AG04450 (cell line): Measurements from ENCODE around the gene ARL5C. TPM values are rescaled to one million over a fixed set of nuclear protein-coding genes. Genes with fewer than 3 reads are reported as not detected.

Source experiments
- CTCF ChIA-PET: fragments of 300-600, 350-600 bp; formaldehyde crosslinking; extraction: SDS; loops from one replicate; lab custom pipeline; 2022; ENCODE audit warnings: antibody characterized with exemption, inconsistent platforms; lab: Charles Lee
- POLR2A ChIA-PET: fragments of 350-600 bp; formaldehyde crosslinking; extraction: SDS; loops from one replicate; lab custom pipeline; 2021; ENCODE audit warnings: antibody characterized with exemption, inconsistent platforms; lab: Yijun Ruan, JAX
- DNase-seq: peaks from one replicate; pipeline ENCODE4 v3.0.0-alpha.2; 2011; ENCODE audit warnings: low read depth, low spot score
- H3K27ac ChIP-seq: one replicate; pipeline ENCODE4 v1.5.1; 2012; ENCODE audit warnings: low read depth, low read length, control low read depth
- H3K27me3 ChIP-seq: one replicate; pipeline ENCODE4 v1.6.0; 2012; ENCODE audit warnings: low read length; ENCODE audit not compliant: control insufficient read depth, insufficient read depth
- H3K4me3 ChIP-seq: 2 replicates; pipeline ENCODE4 v1.5.1; 2011; ENCODE audit warnings: mild to moderate bottlenecking, low read depth, low read length, control low read depth
- H3K9me3 ChIP-seq: 2 replicates; pipeline ENCODE4 v1.5.1; 2012; ENCODE audit warnings: low read length; ENCODE audit not compliant: control insufficient read depth, insufficient read depth
- CTCF ChIP-seq: IDR thresholded peaks from 2 replicates; pipeline ENCODE4 v1.5.1; 2011; ENCODE audit warnings: low read depth, low read length, control low read depth, inconsistent platforms
- polyA plus RNA-seq: library from polyadenylated mRNA; depleted of rRNA; stranded (reverse); fragments of >200 nt; gene quantifications from 2 replicates; pipeline ENCODE4 v1.2.3, GENCODE V29; 2011

Gene ARL5C
- polyA plus RNA-seq, 1 experiment, result not detected

GRCh38 chr17:39193346-39193745 lies 27.4 kb upstream of the ARL5C start:
- TF ChIP-seq CTCF, result no peak
- no peak overlapping the region for H3K4me3 ChIP-seq
- ChIA-PET POLR2A (no interaction called here), CTCF (no interaction called here)
- H3K27me3 ChIP-seq, result no peaks in the 10 kb centered on the region
- no peak overlapping the region for H3K27ac ChIP-seq
- no peaks in the 10 kb centered on the region; the same call in 1 of the 2 replicates for H3K9me3 ChIP-seq
- no peak for DNase-seq

- CTCF ChIA-PET, result interaction anchor here (1.5 kb wide), 1 partner anchor 51 kb away, joined by 3 read pairs; no protein-coding TSS in a partner anchor
- POLR2A ChIA-PET, result no interaction called here
Observed at GRCh38 chr17:39192901-39193300, 26.9 kb upstream of the ARL5C start.

GRCh38 chr17:39191750-39192510 lies 26.0 kb upstream of the ARL5C start:
- no peak overlapping the region for H3K4me3 ChIP-seq
- POLR2A ChIA-PET, result interaction anchor here (0.8 kb wide), 1 partner anchor 8 kb away, joined by 3 read pairs; the partner anchor contains the start of gene RPL19
- no peaks in the 10 kb centered on the region for H3K27me3 ChIP-seq
- no peaks in the 10 kb centered on the region for H3K9me3 ChIP-seq
- no peak for DNase-seq
- TF ChIP-seq CTCF, result no peak
- H3K27ac ChIP-seq, result no peak overlapping the region
- CTCF ChIA-PET, result interaction anchor here (1.5 kb wide), 1 partner anchor 52 kb away, joined by 3 read pairs; no protein-coding TSS in a partner anchor

More at GRCh38 chr17:39192901-39193300, 26.9 kb upstream of the ARL5C start:
- Histone ChIP-seq H3K27ac (no peak overlapping the region), H3K27me3 (no peaks in the 10 kb centered on the region), H3K9me3 (no peaks in the 10 kb centered on the region; the same call in 1 of the 2 replicates), H3K4me3 (no peak overlapping the region)
- no peak for TF ChIP-seq CTCF
- no peak for DNase-seq

- no peak for DNase-seq
- no peaks in the 10 kb centered on the region for H3K27me3 ChIP-seq
- H3K9me3 ChIP-seq, result no peaks in the 10 kb centered on the region
- TF ChIP-seq CTCF, result no peak
- POLR2A ChIA-PET, result no interaction called here
- no peak overlapping the region for H3K27ac ChIP-seq
- no peak overlapping the region for H3K4me3 ChIP-seq
- CTCF ChIA-PET, result interaction anchor here (2.0 kb wide), 1 partner anchor 12 kb away, joined by 11 read pairs; no protein-coding TSS in a partner anchor
Observed at GRCh38 chr17:39187152-39187830, 21.3 kb upstream of the ARL5C start.
